H1 (cell line): Measurements from ENCODE around the gene TBC1D7. TPM values are rescaled to one million over a fixed set of nuclear protein-coding genes. Genes with fewer than 3 reads are reported as not detected.

Experiments
- CTCF ChIA-PET: fragments of 300-600 bp; sonication (Branson Sonifier 250); formaldehyde crosslinking; loops from one replicate; lab custom pipeline; 2021; ENCODE audit not compliant: partially characterized antibody; lab: Charles Lee
- POLR2A ChIA-PET: fragments of 300-600 bp; sonication (Branson Sonifier 250); formaldehyde crosslinking; loops from one replicate; lab custom pipeline; 2021; ENCODE audit warnings: inconsistent platforms; ENCODE audit not compliant: partially characterized antibody; lab: Charles Lee
- DNase-seq, 2 experiments: peaks; one replicate each; pipeline versions ENCODE4 v3.0.0 to v3.0.0-alpha.2; 2010 to 2022; ENCODE audit warnings: low spot score in 2 of 2, low read depth in 1 of 2, mixed read lengths in 1 of 2
- FAIRE-seq: peaks from 2 replicates; lab custom pipeline; 2011; peaks lifted over from hg19 to GRCh38; lab: Jason Lieb, UNC
- H2AFZ ChIP-seq: 2 replicates; pipeline ENCODE4 v1.8.1; 2012; ENCODE audit warnings: low read length, inconsistent platforms
- H2AK5ac ChIP-seq: 2 replicates; pipeline ENCODE4 v1.6.1; 2013; ENCODE audit warnings: low read depth, low read length
- H2BK120ac ChIP-seq: replicated peaks from 2 replicates; pipeline ENCODE3; 2013; ENCODE audit warnings: low read depth, low read length, inconsistent platforms
- H2BK12ac ChIP-seq: 2 replicates; pipeline ENCODE4 v1.6.1; 2013; ENCODE audit warnings: low read depth, low read length
- H2BK15ac ChIP-seq: 2 replicates; pipeline ENCODE4 v1.6.1; 2013; ENCODE audit warnings: low read length
- H2BK20ac ChIP-seq: 2 replicates; pipeline ENCODE4 v1.6.1; 2013; ENCODE audit warnings: low read length
- H2BK5ac ChIP-seq: 2 replicates; pipeline ENCODE4 v1.6.1; 2013; ENCODE audit warnings: low read depth, low read length
- H3K14ac ChIP-seq: 2 replicates; pipeline ENCODE4 v1.6.1; 2013; ENCODE audit warnings: inconsistent platforms; ENCODE audit not compliant: insufficient read length
- H3K18ac ChIP-seq: 2 replicates; pipeline ENCODE4 v1.6.1; 2013; ENCODE audit warnings: low read length; ENCODE audit errors: extremely low read depth
- H3K23ac ChIP-seq: 2 replicates; pipeline ENCODE4 v1.6.1; 2013; ENCODE audit warnings: inconsistent platforms; ENCODE audit not compliant: insufficient read length
- H3K23me2 ChIP-seq: 2 replicates; pipeline ENCODE4 v1.6.1; 2013; ENCODE audit warnings: low read depth, low read length
- H3K27ac ChIP-seq: 2 replicates; pipeline ENCODE4 v1.6.1; 2011; ENCODE audit warnings: low read depth, low read length, inconsistent platforms
- H3K27me3 ChIP-seq, 4 experiments: replicated peaks in 1 of 4; 1 replicate in 1 of 4; 2 replicates in 3 of 4; pipeline versions ENCODE4 v1.6.1 to v1.8.1; 2011 to 2013; ENCODE audit warnings: low read length in 3 of 4, mild to moderate bottlenecking in 3 of 4, inconsistent platforms in 2 of 4, mixed read lengths in 2 of 4, moderate library complexity in 1 of 4; ENCODE audit not compliant: control insufficient read depth in 3 of 4, insufficient read depth in 3 of 4; ENCODE audit errors: extremely low read depth in 1 of 4
- H3K36me3 ChIP-seq, 4 experiments: 2 replicates each; pipeline versions ENCODE4 v1.6.1 to v1.8.1; 2011 to 2013; ENCODE audit warnings: mild to moderate bottlenecking in 4 of 4, low read length in 3 of 4, moderate library complexity in 2 of 4, control low read depth in 1 of 4, inconsistent platforms in 1 of 4; ENCODE audit not compliant: insufficient read depth in 4 of 4, control insufficient read depth in 2 of 4
- H3K4ac ChIP-seq: replicated peaks from 2 replicates; pipeline ENCODE3; 2013; ENCODE audit warnings: low read length, low read depth, mixed read lengths, inconsistent platforms; ENCODE audit not compliant: insufficient read length
- H3K4me1 ChIP-seq, 4 experiments: replicated peaks in 1 of 4; 1 replicate in 1 of 4; 2 replicates in 3 of 4; pipeline versions ENCODE4 v1.6.1 to v1.8.1; 2011 to 2013; ENCODE audit warnings: low read length in 3 of 4, inconsistent platforms in 2 of 4, mixed read lengths in 1 of 4; ENCODE audit not compliant: insufficient read depth in 4 of 4, control insufficient read depth in 3 of 4
- H3K4me2 ChIP-seq, 2 experiments: 2 replicates each; pipeline versions ENCODE4 v1.6.1 to v1.8.1; 2011 to 2013; ENCODE audit warnings: low read depth in 2 of 2, low read length in 2 of 2, control low read depth in 1 of 2, inconsistent platforms in 1 of 2, mild to moderate bottlenecking in 1 of 2; ENCODE audit not compliant: insufficient read depth in 1 of 2
- H3K4me3 ChIP-seq, 4 experiments: fragments of 200-600, 300-600 bp in 1 of 4; sonication (generic), shearing (Covaris generic), sonication (Bioruptor Twin) in 1 of 4; 2 replicates each; pipeline versions ENCODE4 v1.5.1 to v1.8.1; 2011 to 2016; ENCODE audit warnings: low read length in 4 of 4, low read depth in 3 of 4, control low read depth in 2 of 4, inconsistent platforms in 2 of 4, mild to moderate bottlenecking in 2 of 4, mixed read lengths in 1 of 4, moderate library complexity in 1 of 4; ENCODE audit not compliant: insufficient read depth in 2 of 4; ENCODE audit errors: extremely low read depth in 1 of 4
- H3K56ac ChIP-seq: replicated peaks from 2 replicates; pipeline ENCODE3; 2013; ENCODE audit warnings: low read depth, mild to moderate bottlenecking, mixed read lengths, low read length, inconsistent platforms; ENCODE audit not compliant: insufficient read length
- H3K79me1 ChIP-seq: 2 replicates; pipeline ENCODE4 v1.6.1; 2013; ENCODE audit warnings: low read depth, low read length, control low read depth
- H3K79me2 ChIP-seq, 2 experiments: 2 replicates each; pipeline versions ENCODE4 v1.6.1 to v1.8.1; 2012 to 2013; ENCODE audit warnings: low read length in 2 of 2, mild to moderate bottlenecking in 2 of 2, inconsistent platforms in 1 of 2; ENCODE audit not compliant: insufficient read depth in 2 of 2, control insufficient read depth in 1 of 2
- H3K9ac ChIP-seq, 4 experiments: replicated peaks in 1 of 4; 1 replicate in 1 of 4; 2 replicates in 3 of 4; pipeline versions ENCODE4 v1.6.1 to v1.8.1; 2011 to 2013; ENCODE audit warnings: low read depth in 3 of 4, low read length in 3 of 4, control low read depth in 2 of 4, mild to moderate bottlenecking in 2 of 4, moderate library complexity in 2 of 4, inconsistent platforms in 1 of 4; ENCODE audit errors: extremely low read depth in 1 of 4
- H3K9me3 ChIP-seq, 2 experiments: 2 replicates each; pipeline versions ENCODE4 v1.6.1 to v1.8.1; 2012 to 2013; ENCODE audit warnings: mild to moderate bottlenecking in 2 of 2, moderate library complexity in 2 of 2, control low read depth in 1 of 2, inconsistent platforms in 1 of 2, low read depth in 1 of 2, low read length in 1 of 2, mixed read lengths in 1 of 2; ENCODE audit not compliant: insufficient read depth in 2 of 2
- H4K20me1 ChIP-seq, 2 experiments: replicated peaks in 1 of 2; 2 replicates each; pipeline versions ENCODE3 to v1.8.1; 2011 to 2013; ENCODE audit warnings: inconsistent platforms in 2 of 2, low read length in 2 of 2, mild to moderate bottlenecking in 1 of 2; ENCODE audit not compliant: insufficient read depth in 2 of 2, control insufficient read depth in 1 of 2
- H4K5ac ChIP-seq: 2 replicates; pipeline ENCODE4 v1.6.1; 2013; ENCODE audit warnings: low read length, low read depth, mixed read lengths, inconsistent platforms; ENCODE audit not compliant: insufficient read length
- H4K8ac ChIP-seq: 2 replicates; pipeline ENCODE4 v1.8.0; 2013; ENCODE audit warnings: mild to moderate bottlenecking, moderate library complexity, low read length, inconsistent platforms; ENCODE audit not compliant: insufficient read depth; ENCODE audit errors: extremely low read depth
- H4K91ac ChIP-seq: replicated peaks from 2 replicates; pipeline ENCODE3; 2013; ENCODE audit warnings: low read length, mixed read lengths, inconsistent platforms; ENCODE audit not compliant: insufficient read length
- WGBS, 2 experiments: shearing (Covaris generic) in 1 of 2; methylation state at CpG; one replicate each; pipeline versions ENCODE4 v1.1.6 to v1.1.7; 2013 to 2015; ENCODE audit warnings: low lambda C conversion rate in 2 of 2, mixed read lengths in 2 of 2, inconsistent platforms in 1 of 2, low coverage in 1 of 2, missing lambda C conversion rate in 1 of 2; ENCODE audit not compliant: insufficient replicate concordance in 2 of 2, insufficient coverage in 1 of 2, insufficient read length in 1 of 2; ENCODE audit errors: extremely low coverage in 1 of 2, missing lambda C conversion rate in 1 of 2; 5-methylcytosine and 5-hydroxymethylcytosine counted together
- polyA plus RNA-seq, 7 experiments: library from polyadenylated mRNA; depleted of rRNA in 3 of 7; stranded (reverse) in 5 of 7; unstranded in 2 of 7; fragments of >200 nt in 5 of 7; fragments of 200-250 nt in 2 of 7; gene quantifications; 1 replicate in 5 of 7; 2 replicates in 1 of 7; 4 replicates in 1 of 7; pipeline versions ENCODE4 v1.2.1 to v1.2.3, GENCODE V29; 2011 to 2013; ENCODE audit warnings: missing spikeins in 2 of 7, mixed read lengths in 2 of 7
- total RNA-seq: library from RNA; stranded (reverse); fragmentation: NEBNext Ultra II Directional; extraction: Animal tissue kit (Norgen Biotek cat#: 25700); gene quantifications from 2 replicates; pipeline ENCODE4 v1.2.1, GENCODE V29; 2021

TBC1D7 gene
- total and polyA plus RNA-seq, 2 of the 8 experiments (the other 6 are each of a cell fraction or from before 2014, with no cell fraction given): 46.1 to 55.2 TPM

DNA sequence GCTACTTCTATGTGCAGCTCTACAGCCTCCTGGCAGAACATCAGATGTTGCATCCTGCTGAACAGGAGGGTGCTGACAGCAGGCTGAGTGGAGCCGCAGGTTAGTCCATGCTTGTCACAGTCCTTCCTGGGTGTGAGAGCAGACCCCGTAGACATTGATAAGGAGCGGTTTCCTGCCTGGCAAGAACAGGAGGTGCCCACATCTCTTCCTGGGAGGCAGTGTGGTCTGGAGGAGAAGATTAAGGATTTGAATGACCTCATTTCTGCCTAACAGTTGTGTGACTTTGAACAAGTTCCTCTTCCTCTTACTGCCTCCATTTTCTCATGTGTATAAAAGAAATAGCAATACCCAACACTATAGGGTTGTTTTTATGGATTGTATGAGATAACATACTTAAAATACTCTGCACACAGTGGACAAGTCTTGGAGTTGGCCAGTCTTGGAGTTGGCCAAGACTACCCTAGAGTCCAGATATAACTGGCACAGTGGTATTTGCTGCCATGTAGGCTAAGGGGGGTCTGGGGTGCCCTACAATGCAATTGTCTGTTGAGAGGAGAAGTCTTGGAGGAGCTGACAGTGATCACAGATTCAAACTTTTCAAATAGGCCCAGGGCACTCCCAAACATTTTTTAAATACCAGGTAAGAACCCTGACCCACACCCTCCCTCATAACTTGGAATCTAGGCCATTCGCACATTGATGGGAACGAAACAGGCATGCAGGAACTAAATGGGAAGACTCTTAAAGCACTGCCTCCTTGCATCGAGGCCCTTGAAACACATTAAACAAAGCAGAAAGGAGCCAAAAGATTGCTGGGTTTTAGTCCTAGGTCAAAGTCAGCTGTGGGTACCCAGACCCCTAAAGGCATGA lies 32.6 kb upstream of the TBC1D7 start:
- no peak overlapping the region for H3K4me2 ChIP-seq
- H2AK5ac ChIP-seq: no peak overlapping the region
- no peak overlapping the region for H3K4ac ChIP-seq
- no peak overlapping the region for H2BK5ac ChIP-seq
- 93% methylated on average over 6 of the region's 6 CpGs; no CpG with 5 or more reads in 1 of the 2 experiments for WGBS, 2 experiments
- no peak overlapping the region for H3K56ac ChIP-seq
- no peaks in the 10 kb centered on the region for H4K20me1 ChIP-seq
- H2BK20ac ChIP-seq: no peak overlapping the region
- H2BK120ac ChIP-seq: no peak overlapping the region
- peaks cover 2 to 14% (median 8%) of the 10 kb centered on the region in 4 experiments; a peak in 5 of 7 replicates for H3K4me1 ChIP-seq
- H2AFZ ChIP-seq: no peak overlapping the region
- DNase-seq (no peak), FAIRE-seq (no peak)
- POLR2A ChIA-PET: interaction anchor here (1.7 kb wide), 1 partner anchor 214 kb away, joined by 8 read pairs; the partner anchor contains the start of gene SIRT5
- no peak overlapping the region for H4K8ac ChIP-seq
- no peak overlapping the region for H3K9ac ChIP-seq
- H3K18ac ChIP-seq: no peak overlapping the region
- peaks cover 0 to 4% (median 0%) of the 10 kb centered on the region in 4 experiments; a peak in 1 of 8 replicates for H3K36me3 ChIP-seq
- H3K27ac ChIP-seq: no peak overlapping the region
- no peak overlapping the region for H3K4me3 ChIP-seq
- no peaks in the 10 kb centered on the region for H3K79me1 ChIP-seq
- H3K23ac ChIP-seq: no peak overlapping the region
- no peaks in the 10 kb centered on the region for H3K9me3 ChIP-seq
- H3K14ac ChIP-seq: no peak overlapping the region
- CTCF ChIA-PET: interaction anchor here (0.6 to 1.6 kb wide), 4 partner anchors 11 to 1693 kb away, joined by 3 to 8 read pairs (median 4); no protein-coding TSS in a partner anchor
- H3K23me2 ChIP-seq: no peaks in the 10 kb centered on the region
- H2BK12ac ChIP-seq: no peak overlapping the region
- H2BK15ac ChIP-seq: no peak overlapping the region
- no peaks in the 10 kb centered on the region for H3K79me2 ChIP-seq
- no peak overlapping the region for H4K5ac ChIP-seq
- no peaks in the 10 kb centered on the region for H3K27me3 ChIP-seq
- no peak overlapping the region for H4K91ac ChIP-seq
